Measurements from ENCODE around the gene ANKFN1.

DNA sequence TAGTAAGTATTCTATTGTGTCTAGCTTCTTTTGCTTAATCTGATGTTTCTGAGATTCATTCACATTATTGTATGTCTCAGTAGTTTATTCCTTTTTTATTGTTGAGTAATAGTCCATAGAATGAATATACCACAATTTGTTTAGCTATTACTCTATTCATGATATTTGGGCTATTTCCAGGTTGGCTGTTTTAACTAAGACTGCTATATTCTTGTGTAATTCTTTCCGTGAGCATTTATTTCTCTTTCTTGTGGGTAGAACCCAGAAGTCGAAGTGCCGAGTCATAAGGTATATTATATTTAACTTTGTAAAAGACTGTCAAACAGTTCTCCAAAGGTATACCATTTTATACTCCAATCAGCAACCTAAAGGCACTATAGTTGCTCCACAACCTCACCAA lies 160.8 kb downstream of the ANKFN1 start:
- TF ChIP-seq, protein P1, sequence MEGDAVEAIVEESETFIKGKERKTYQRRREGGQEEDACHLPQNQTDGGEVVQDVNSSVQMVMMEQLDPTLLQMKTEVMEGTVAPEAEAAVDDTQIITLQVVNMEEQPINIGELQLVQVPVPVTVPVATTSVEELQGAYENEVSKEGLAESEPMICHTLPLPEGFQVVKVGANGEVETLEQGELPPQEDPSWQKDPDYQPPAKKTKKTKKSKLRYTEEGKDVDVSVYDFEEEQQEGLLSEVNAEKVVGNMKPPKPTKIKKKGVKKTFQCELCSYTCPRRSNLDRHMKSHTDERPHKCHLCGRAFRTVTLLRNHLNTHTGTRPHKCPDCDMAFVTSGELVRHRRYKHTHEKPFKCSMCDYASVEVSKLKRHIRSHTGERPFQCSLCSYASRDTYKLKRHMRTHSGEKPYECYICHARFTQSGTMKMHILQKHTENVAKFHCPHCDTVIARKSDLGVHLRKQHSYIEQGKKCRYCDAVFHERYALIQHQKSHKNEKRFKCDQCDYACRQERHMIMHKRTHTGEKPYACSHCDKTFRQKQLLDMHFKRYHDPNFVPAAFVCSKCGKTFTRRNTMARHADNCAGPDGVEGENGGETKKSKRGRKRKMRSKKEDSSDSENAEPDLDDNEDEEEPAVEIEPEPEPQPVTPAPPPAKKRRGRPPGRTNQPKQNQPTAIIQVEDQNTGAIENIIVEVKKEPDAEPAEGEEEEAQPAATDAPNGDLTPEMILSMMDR (IDR thresholded peaks at IDR 0.05; ENCODE audit: insufficient read depth, low read depth, low read length): no peak
- TF ChIP-seq EZH2 (IDR thresholded peaks at IDR 0.05; ENCODE audit: insufficient read depth, low read length): no peak
